WTC11 (cell line): Measurements from ENCODE around the gene RPL29. TPM values are rescaled to one million over a fixed set of nuclear protein-coding genes. Genes with fewer than 3 reads are reported as not detected.

Experiments
- ATAC-seq: fragments of 200-7000 bp; cut with Tn5 transposase; 2 replicates; pipeline ENCODE4 v1.10.0; 2021; ENCODE audit warnings: mild to moderate bottlenecking, moderate library complexity
- CTCF ChIA-PET: fragments of 300-600 bp; sonication (Branson Sonifier 250); formaldehyde crosslinking; loops from one replicate; lab custom pipeline; 2021; ENCODE audit warnings: antibody characterized with exemption; lab: Charles Lee
- POLR2A ChIA-PET: fragments of 350-600 bp; sonication (Branson Sonifier 250); formaldehyde crosslinking; loops from one replicate; lab custom pipeline; 2021; ENCODE audit warnings: antibody characterized with exemption; lab: Charles Lee
- DNase-seq: peaks from one replicate; pipeline ENCODE4 v3.0.0; 2021; ENCODE audit warnings: low spot score
- H3K27ac Mint-ChIP-seq: 2 replicates; pipeline ENCODE4 v1.8.0; 2021; ENCODE audit warnings: mixed read lengths
- H3K27me3 Mint-ChIP-seq: 2 replicates; pipeline ENCODE4 v1.8.0; 2021; ENCODE audit warnings: low read depth, mild to moderate bottlenecking, moderate library complexity, mixed read lengths
- H3K36me3 Mint-ChIP-seq: 2 replicates; pipeline ENCODE4 v1.8.0; 2021; ENCODE audit warnings: mixed read lengths
- H3K4me1 Mint-ChIP-seq: 2 replicates; pipeline ENCODE4 v1.8.0; 2022; ENCODE audit warnings: mixed read lengths
- H3K4me3 Mint-ChIP-seq: 2 replicates; pipeline ENCODE4 v1.8.0; 2021; ENCODE audit warnings: mild to moderate bottlenecking, moderate library complexity, mixed read lengths
- H3K9me3 Mint-ChIP-seq: 2 replicates; pipeline ENCODE4 v1.8.0; 2021; ENCODE audit warnings: mixed read lengths
- ERG ChIP-seq: fragments of 250-450 bp; sonication (Bioruptor Pico); IDR thresholded peaks from 2 replicates; pipeline ENCODE4 v1.8.0; 2021; ENCODE audit warnings: mild to moderate bottlenecking
- GABPB1 ChIP-seq: sonication (generic); formaldehyde crosslinking; IDR thresholded peaks from 2 replicates; pipeline ENCODE4 v1.8.1; 2023; ENCODE audit warnings: mild to moderate bottlenecking, missing genetic modification reagents
- NR1H2 ChIP-seq: sonication (generic); formaldehyde crosslinking; IDR thresholded peaks from 2 replicates; pipeline ENCODE4 v1.9.0; 2021; ENCODE audit warnings: mild to moderate bottlenecking, moderate library complexity, missing genetic modification reagents
- SP1 ChIP-seq: sonication (generic); formaldehyde crosslinking; conservative IDR thresholded peaks from 2 replicates; pipeline ENCODE4 v1.8.1; 2022; ENCODE audit warnings: missing genetic modification reagents
- ZBTB21 ChIP-seq: sonication (generic); formaldehyde crosslinking; IDR thresholded peaks from 2 replicates; pipeline ENCODE4 v1.8.1; 2023; ENCODE audit warnings: mild to moderate bottlenecking, missing genetic modification reagents, borderline replicate concordance
- ZNF317 ChIP-seq: sonication (generic); formaldehyde crosslinking; IDR thresholded peaks from 2 replicates; pipeline ENCODE4 v1.8.1; 2023; ENCODE audit warnings: low read depth, mild to moderate bottlenecking, moderate library complexity, missing genetic modification reagents, borderline replicate concordance
- ZNF512 ChIP-seq: sonication (generic); formaldehyde crosslinking; IDR thresholded peaks from 2 replicates; pipeline ENCODE4 v1.8.1; 2022; ENCODE audit warnings: missing genetic modification reagents, borderline replicate concordance
- ZSCAN18 ChIP-seq: fragments of 250-450 bp; sonication (Bioruptor Pico); IDR thresholded peaks from 2 replicates; pipeline ENCODE4 v2.1.2; 2022; ENCODE audit warnings: mild to moderate bottlenecking, moderate library complexity
- total RNA-seq: library from RNA; stranded (reverse); gene quantifications from 3 replicates; pipeline ENCODE4 v1.2.3, GENCODE V29; 2021
- TF ChIP-seq, protein P1 (sequence below): sonication (generic); formaldehyde crosslinking; IDR thresholded peaks from 2 replicates; pipeline ENCODE4 v1.8.0; 2022; ENCODE audit warnings: missing genetic modification reagents
- TF ChIP-seq, protein P2 (sequence below): fragments of 250-450 bp; sonication (Bioruptor Pico); IDR thresholded peaks from 2 replicates; pipeline ENCODE4 v1.9.0; 2021; ENCODE audit warnings: mild to moderate bottlenecking, borderline replicate concordance
- TF ChIP-seq, protein P3 (sequence below): sonication (generic); formaldehyde crosslinking; IDR thresholded peaks from 2 replicates; pipeline ENCODE4 v1.8.0; 2023; ENCODE audit warnings: mild to moderate bottlenecking, missing genetic modification reagents
- TF ChIP-seq, protein P4 (sequence below): sonication (generic); formaldehyde crosslinking; IDR thresholded peaks from 2 replicates; pipeline ENCODE4 v1.8.1; 2023; ENCODE audit warnings: mild to moderate bottlenecking, missing genetic modification reagents, moderate library complexity
- TF ChIP-seq, protein P5 (sequence below): fragments of 250-450 bp; sonication (Bioruptor Pico); IDR thresholded peaks from 2 replicates; pipeline ENCODE4 v1.9.0; 2021; ENCODE audit warnings: mild to moderate bottlenecking

Gene RPL29
- total RNA-seq, 1 experiment from 2014 or later = 1,343 TPM

DNA sequence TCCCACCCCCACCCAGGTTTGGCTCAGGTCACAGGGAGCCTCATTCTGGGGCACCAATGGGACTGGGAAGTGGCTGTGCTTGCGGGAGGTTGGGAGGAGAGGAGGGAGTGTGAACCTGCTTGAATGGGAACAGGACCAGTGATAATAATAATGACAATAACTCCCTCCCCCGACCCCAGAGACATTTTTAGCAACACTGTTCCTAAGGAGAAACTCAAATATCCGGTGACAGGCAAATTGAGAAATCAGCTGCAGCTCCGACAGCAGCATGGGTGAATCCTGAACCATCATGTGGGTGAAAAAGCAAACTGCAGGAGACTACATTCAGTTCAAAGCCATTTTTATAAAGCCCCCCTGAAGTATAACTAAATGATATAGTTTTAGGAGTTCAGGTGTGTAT lies 11.6 kb upstream of the RPL29 start (continued):
- TF ChIP-seq, protein P1, sequence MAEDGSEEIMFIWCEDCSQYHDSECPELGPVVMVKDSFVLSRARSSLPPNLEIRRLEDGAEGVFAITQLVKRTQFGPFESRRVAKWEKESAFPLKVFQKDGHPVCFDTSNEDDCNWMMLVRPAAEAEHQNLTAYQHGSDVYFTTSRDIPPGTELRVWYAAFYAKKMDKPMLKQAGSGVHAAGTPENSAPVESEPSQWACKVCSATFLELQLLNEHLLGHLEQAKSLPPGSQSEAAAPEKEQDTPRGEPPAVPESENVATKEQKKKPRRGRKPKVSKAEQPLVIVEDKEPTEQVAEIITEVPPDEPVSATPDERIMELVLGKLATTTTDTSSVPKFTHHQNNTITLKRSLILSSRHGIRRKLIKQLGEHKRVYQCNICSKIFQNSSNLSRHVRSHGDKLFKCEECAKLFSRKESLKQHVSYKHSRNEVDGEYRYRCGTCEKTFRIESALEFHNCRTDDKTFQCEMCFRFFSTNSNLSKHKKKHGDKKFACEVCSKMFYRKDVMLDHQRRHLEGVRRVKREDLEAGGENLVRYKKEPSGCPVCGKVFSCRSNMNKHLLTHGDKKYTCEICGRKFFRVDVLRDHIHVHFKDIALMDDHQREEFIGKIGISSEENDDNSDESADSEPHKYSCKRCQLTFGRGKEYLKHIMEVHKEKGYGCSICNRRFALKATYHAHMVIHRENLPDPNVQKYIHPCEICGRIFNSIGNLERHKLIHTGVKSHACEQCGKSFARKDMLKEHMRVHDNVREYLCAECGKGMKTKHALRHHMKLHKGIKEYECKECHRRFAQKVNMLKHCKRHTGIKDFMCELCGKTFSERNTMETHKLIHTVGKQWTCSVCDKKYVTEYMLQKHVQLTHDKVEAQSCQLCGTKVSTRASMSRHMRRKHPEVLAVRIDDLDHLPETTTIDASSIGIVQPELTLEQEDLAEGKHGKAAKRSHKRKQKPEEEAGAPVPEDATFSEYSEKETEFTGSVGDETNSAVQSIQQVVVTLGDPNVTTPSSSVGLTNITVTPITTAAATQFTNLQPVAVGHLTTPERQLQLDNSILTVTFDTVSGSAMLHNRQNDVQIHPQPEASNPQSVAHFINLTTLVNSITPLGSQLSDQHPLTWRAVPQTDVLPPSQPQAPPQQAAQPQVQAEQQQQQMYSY (CRISPR knock-in tag) = no peak
- TF ChIP-seq, protein P2, sequence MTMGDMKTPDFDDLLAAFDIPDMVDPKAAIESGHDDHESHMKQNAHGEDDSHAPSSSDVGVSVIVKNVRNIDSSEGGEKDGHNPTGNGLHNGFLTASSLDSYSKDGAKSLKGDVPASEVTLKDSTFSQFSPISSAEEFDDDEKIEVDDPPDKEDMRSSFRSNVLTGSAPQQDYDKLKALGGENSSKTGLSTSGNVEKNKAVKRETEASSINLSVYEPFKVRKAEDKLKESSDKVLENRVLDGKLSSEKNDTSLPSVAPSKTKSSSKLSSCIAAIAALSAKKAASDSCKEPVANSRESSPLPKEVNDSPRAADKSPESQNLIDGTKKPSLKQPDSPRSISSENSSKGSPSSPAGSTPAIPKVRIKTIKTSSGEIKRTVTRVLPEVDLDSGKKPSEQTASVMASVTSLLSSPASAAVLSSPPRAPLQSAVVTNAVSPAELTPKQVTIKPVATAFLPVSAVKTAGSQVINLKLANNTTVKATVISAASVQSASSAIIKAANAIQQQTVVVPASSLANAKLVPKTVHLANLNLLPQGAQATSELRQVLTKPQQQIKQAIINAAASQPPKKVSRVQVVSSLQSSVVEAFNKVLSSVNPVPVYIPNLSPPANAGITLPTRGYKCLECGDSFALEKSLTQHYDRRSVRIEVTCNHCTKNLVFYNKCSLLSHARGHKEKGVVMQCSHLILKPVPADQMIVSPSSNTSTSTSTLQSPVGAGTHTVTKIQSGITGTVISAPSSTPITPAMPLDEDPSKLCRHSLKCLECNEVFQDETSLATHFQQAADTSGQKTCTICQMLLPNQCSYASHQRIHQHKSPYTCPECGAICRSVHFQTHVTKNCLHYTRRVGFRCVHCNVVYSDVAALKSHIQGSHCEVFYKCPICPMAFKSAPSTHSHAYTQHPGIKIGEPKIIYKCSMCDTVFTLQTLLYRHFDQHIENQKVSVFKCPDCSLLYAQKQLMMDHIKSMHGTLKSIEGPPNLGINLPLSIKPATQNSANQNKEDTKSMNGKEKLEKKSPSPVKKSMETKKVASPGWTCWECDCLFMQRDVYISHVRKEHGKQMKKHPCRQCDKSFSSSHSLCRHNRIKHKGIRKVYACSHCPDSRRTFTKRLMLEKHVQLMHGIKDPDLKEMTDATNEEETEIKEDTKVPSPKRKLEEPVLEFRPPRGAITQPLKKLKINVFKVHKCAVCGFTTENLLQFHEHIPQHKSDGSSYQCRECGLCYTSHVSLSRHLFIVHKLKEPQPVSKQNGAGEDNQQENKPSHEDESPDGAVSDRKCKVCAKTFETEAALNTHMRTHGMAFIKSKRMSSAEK = no peak
- TF ChIP-seq ZNF317 (no peak), ZBTB21 (CRISPR knock-in tag) (no peak), SP1 (CRISPR knock-in tag) (no peak)
- TF ChIP-seq, protein P3, sequence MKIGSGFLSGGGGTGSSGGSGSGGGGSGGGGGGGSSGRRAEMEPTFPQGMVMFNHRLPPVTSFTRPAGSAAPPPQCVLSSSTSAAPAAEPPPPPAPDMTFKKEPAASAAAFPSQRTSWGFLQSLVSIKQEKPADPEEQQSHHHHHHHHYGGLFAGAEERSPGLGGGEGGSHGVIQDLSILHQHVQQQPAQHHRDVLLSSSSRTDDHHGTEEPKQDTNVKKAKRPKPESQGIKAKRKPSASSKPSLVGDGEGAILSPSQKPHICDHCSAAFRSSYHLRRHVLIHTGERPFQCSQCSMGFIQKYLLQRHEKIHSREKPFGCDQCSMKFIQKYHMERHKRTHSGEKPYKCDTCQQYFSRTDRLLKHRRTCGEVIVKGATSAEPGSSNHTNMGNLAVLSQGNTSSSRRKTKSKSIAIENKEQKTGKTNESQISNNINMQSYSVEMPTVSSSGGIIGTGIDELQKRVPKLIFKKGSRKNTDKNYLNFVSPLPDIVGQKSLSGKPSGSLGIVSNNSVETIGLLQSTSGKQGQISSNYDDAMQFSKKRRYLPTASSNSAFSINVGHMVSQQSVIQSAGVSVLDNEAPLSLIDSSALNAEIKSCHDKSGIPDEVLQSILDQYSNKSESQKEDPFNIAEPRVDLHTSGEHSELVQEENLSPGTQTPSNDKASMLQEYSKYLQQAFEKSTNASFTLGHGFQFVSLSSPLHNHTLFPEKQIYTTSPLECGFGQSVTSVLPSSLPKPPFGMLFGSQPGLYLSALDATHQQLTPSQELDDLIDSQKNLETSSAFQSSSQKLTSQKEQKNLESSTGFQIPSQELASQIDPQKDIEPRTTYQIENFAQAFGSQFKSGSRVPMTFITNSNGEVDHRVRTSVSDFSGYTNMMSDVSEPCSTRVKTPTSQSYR (CRISPR knock-in tag) = no peak

DNA sequence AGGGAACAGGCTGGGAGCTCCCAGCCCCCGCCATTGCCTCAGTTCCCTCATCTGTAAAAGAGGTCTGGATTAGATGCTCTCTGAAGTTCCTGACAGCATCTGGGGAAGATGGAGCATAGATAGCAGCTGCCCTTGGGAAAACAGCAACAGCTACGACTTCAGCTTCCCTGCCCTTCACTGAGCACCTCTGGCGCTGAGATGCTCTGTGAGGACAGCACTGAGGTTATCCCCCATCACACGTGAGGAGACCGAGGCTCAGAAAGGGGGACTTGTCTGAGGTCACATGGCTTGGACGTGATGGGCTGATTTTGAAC lies 11.1 kb upstream of the RPL29 start:
- DNase-seq = no peak
- Mint-ChIP-seq H3K27ac (no peak overlapping the region), H3K4me1 (peaks cover 43% of the 10 kb centered on the region), H3K4me3 (no peak overlapping the region), H3K27me3 (no peaks in the 10 kb centered on the region; the same call in 1 of the 2 replicates), H3K9me3 (no peaks in the 10 kb centered on the region), H3K36me3 (no peaks in the 10 kb centered on the region)
- TF ChIP-seq ZNF512 (CRISPR knock-in tag) = no peak
- ATAC-seq = no peak
- ChIA-PET CTCF (interaction anchor here (0.6 to 8.5 kb wide), 6 partner anchors 9 to 138 kb away, joined by 3 to 382 read pairs (median 36); partner anchors contain the start of gene DUSP7), POLR2A (no interaction called here)

GRCh38 chr3:52006017-52006819 lies 10.5 kb upstream of the RPL29 start:
- Mint-ChIP-seq H3K4me3 (peak overlapping the region; percentile 52), H3K27ac (no peak overlapping the region)
- POLR2A ChIA-PET = interaction anchor here (0.8 to 1.7 kb wide), 3 partner anchors 24 to 148 kb away, joined by 4 to 9 read pairs (median 4); partner anchors contain the start of genes DUSP7 and POC1A
- TF ChIP-seq ERG (CRISPR knock-in tag) = no peak
- TF ChIP-seq NR1H2 (CRISPR knock-in tag) = no peak
- no peak for TF ChIP-seq GABPB1 (CRISPR knock-in tag)
- no peak for TF ChIP-seq ZSCAN18 (CRISPR knock-in tag)
- TF ChIP-seq, protein P4, sequence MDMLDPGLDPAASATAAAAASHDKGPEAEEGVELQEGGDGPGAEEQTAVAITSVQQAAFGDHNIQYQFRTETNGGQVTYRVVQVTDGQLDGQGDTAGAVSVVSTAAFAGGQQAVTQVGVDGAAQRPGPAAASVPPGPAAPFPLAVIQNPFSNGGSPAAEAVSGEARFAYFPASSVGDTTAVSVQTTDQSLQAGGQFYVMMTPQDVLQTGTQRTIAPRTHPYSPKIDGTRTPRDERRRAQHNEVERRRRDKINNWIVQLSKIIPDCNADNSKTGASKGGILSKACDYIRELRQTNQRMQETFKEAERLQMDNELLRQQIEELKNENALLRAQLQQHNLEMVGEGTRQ (CRISPR knock-in tag) = peak; percentile 1; the same call in 1 of the 2 replicates
- TF ChIP-seq ZNF317 = no peak
- TF ChIP-seq, protein P5, sequence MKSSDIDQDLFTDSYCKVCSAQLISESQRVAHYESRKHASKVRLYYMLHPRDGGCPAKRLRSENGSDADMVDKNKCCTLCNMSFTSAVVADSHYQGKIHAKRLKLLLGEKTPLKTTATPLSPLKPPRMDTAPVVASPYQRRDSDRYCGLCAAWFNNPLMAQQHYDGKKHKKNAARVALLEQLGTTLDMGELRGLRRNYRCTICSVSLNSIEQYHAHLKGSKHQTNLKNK = no peak

More at GRCh38 chr3:52006017-52006819, 10.5 kb upstream of the RPL29 start:
- Mint-ChIP-seq H3K27me3 (no peaks in the 10 kb centered on the region; the same call in 1 of the 2 replicates), H3K4me1 (peaks cover 45% of the 10 kb centered on the region), H3K36me3 (no peaks in the 10 kb centered on the region), H3K9me3 (no peaks in the 10 kb centered on the region)
- ATAC-seq = peak; percentile 3; the same call in 1 of the 2 replicates
- CTCF ChIA-PET = interaction anchor here (0.6 to 8.5 kb wide), 18 partner anchors 10 to 333 kb away, joined by 3 to 382 read pairs (median 11); partner anchors contain the start of genes DUSP7, POC1A and RPL29
- DNase-seq = no peak
